Keratinocyte (primary cell): ENCODE data around the gene ACYP1. TPM values are rescaled to one million over a fixed set of nuclear protein-coding genes. Genes with fewer than 3 reads are reported as not detected.

Source experiments
- DNase-seq: peaks from one replicate; pipeline ENCODE4 v3.0.0-alpha.2; 2011; ENCODE audit warnings: low read depth, missing footprints, low spot score
- FAIRE-seq: peaks from 2 replicates; lab custom pipeline; 2011; peaks lifted over from hg19 to GRCh38; lab: Jason Lieb, UNC
- H2AFZ ChIP-seq: 2 replicates; pipeline ENCODE4 v1.6.0; 2012; ENCODE audit warnings: low read length, control low read depth, inconsistent platforms; ENCODE audit not compliant: control insufficient read depth
- H3K27ac ChIP-seq: 2 replicates; pipeline ENCODE4 v1.5.1; 2011; ENCODE audit warnings: low read length; ENCODE audit not compliant: control insufficient read depth, insufficient read depth
- H3K27me3 ChIP-seq: 3 replicates; pipeline ENCODE4 v1.6.0; 2011; ENCODE audit warnings: low read length; ENCODE audit not compliant: control insufficient read depth, insufficient read depth; ENCODE audit errors: extremely low read depth
- H3K36me3 ChIP-seq, 2 experiments: 2 replicates in 1 of 2; 3 replicates in 1 of 2; pipeline ENCODE4 v1.5.1; 2011; ENCODE audit warnings: low read length in 2 of 2, mild to moderate bottlenecking in 1 of 2; ENCODE audit not compliant: control insufficient read depth in 2 of 2, insufficient read depth in 2 of 2; ENCODE audit errors: extremely low read depth in 1 of 2
- H3K4me1 ChIP-seq: 3 replicates; pipeline ENCODE4 v1.5.1; 2011; ENCODE audit warnings: low read length; ENCODE audit not compliant: control insufficient read depth, insufficient read depth; ENCODE audit errors: extremely low read depth
- H3K4me2 ChIP-seq: 3 replicates; pipeline ENCODE4 v1.6.0; 2011; ENCODE audit warnings: low read depth, low read length; ENCODE audit not compliant: control insufficient read depth, insufficient read depth; ENCODE audit errors: extremely low read depth
- H3K4me3 ChIP-seq, 3 experiments: fragments of 200-600 bp in 1 of 3; sonication (generic) in 1 of 3; 2 replicates in 2 of 3; 3 replicates in 1 of 3; pipeline ENCODE4 v1.5.1; 2011 to 2016; ENCODE audit warnings: low read length in 3 of 3, mild to moderate bottlenecking in 3 of 3, control low read depth in 2 of 3, inconsistent platforms in 1 of 3, low read depth in 1 of 3, mixed read lengths in 1 of 3, mixed run types in 1 of 3, moderate library complexity in 1 of 3; ENCODE audit not compliant: control insufficient read depth in 2 of 3, insufficient read depth in 2 of 3; ENCODE audit errors: extremely low read depth in 1 of 3
- H3K79me2 ChIP-seq: 2 replicates; pipeline ENCODE4 v1.6.0; 2012; ENCODE audit warnings: low read length; ENCODE audit not compliant: control insufficient read depth, insufficient read depth
- H3K9ac ChIP-seq: 3 replicates; pipeline ENCODE4 v1.6.0; 2011; ENCODE audit warnings: low read length; ENCODE audit not compliant: control insufficient read depth, insufficient read depth; ENCODE audit errors: extremely low read depth
- H3K9me1 ChIP-seq: 3 replicates; pipeline ENCODE4 v1.6.0; 2011; ENCODE audit warnings: low read length; ENCODE audit not compliant: control insufficient read depth, insufficient read depth; ENCODE audit errors: extremely low read depth
- H3K9me3 ChIP-seq: 2 replicates; pipeline ENCODE4 v1.5.1; 2012; ENCODE audit warnings: low read depth, low read length; ENCODE audit not compliant: control insufficient read depth
- H4K20me1 ChIP-seq: 3 replicates; pipeline ENCODE4 v1.6.0; 2011; ENCODE audit warnings: low read length; ENCODE audit not compliant: control insufficient read depth, insufficient read depth; ENCODE audit errors: extremely low read depth
- EZH2 ChIP-seq: IDR thresholded peaks from one replicate; pipeline ENCODE4 v1.6.1; 2012; ENCODE audit warnings: inconsistent platforms, mild to moderate bottlenecking, low read length, moderate library complexity
- dilution Hi-C: fragments of 300-500 bp; cut with MboI; formaldehyde crosslinking; loops from one replicate; pipeline ENCODE4 v1.7.0; 2020; ENCODE audit warnings: low sequenced_read_pairs; ENCODE audit not compliant: extremely low pct_ligation_motif_present
- polyA plus RNA-seq, 5 experiments: library from polyadenylated mRNA; depleted of rRNA in 3 of 5; stranded (reverse) in 3 of 5; stranded (forward) in 1 of 5; unstranded in 1 of 5; fragments of >200 nt; gene quantifications; 1 replicate in 1 of 5; 2 replicates in 3 of 5; 3 replicates in 1 of 5; pipeline versions ENCODE4 v1.2.1 to v1.2.3, GENCODE V29; 2011 to 2012; ENCODE audit warnings: missing spikeins in 2 of 5, low read depth in 1 of 5, low replicate concordance in 1 of 5
- TF ChIP-seq, protein P1 (sequence below), 3 experiments: IDR thresholded peaks in 1 of 3; conservative IDR thresholded peaks in 1 of 3; optimal IDR thresholded peaks in 1 of 3; 2 replicates in 2 of 3; 3 replicates in 1 of 3; pipeline versions ENCODE3 to v1.5.1; 2011; ENCODE audit warnings: low read length in 3 of 3, mild to moderate bottlenecking in 3 of 3, moderate library complexity in 2 of 3, control low read depth in 1 of 3, inconsistent platforms in 1 of 3; ENCODE audit not compliant: insufficient read depth in 2 of 3; ENCODE audit errors: extremely low read depth in 1 of 3

ACYP1 gene
- polyA plus RNA-seq, 1 donor (not counting 4 experiments of a cell fraction or from before 2014, with no cell fraction given): 32.9 TPM

- Histone ChIP-seq H3K9me3 (no peaks in the 10 kb centered on the region), H4K20me1 (no peaks in the 10 kb centered on the region), H3K4me1 (no peaks in the 10 kb centered on the region), H3K36me3 (peaks cover 26 to 31% of the 10 kb centered on the region in 2 experiments), H3K27me3 (no peaks in the 10 kb centered on the region), H3K4me3 (no peak overlapping the region), H3K4me2 (no peak overlapping the region), H3K9ac (no peak overlapping the region), H3K79me2 (no peaks in the 10 kb centered on the region), H2AFZ (no peak overlapping the region), H3K9me1 (no peaks in the 10 kb centered on the region), H3K27ac (no peak overlapping the region)
- dilution Hi-C loops: no loop called here
- FAIRE-seq (no peak), DNase-seq (no peak)
- TF ChIP-seq EZH2: no peak
- TF ChIP-seq, protein P1, sequence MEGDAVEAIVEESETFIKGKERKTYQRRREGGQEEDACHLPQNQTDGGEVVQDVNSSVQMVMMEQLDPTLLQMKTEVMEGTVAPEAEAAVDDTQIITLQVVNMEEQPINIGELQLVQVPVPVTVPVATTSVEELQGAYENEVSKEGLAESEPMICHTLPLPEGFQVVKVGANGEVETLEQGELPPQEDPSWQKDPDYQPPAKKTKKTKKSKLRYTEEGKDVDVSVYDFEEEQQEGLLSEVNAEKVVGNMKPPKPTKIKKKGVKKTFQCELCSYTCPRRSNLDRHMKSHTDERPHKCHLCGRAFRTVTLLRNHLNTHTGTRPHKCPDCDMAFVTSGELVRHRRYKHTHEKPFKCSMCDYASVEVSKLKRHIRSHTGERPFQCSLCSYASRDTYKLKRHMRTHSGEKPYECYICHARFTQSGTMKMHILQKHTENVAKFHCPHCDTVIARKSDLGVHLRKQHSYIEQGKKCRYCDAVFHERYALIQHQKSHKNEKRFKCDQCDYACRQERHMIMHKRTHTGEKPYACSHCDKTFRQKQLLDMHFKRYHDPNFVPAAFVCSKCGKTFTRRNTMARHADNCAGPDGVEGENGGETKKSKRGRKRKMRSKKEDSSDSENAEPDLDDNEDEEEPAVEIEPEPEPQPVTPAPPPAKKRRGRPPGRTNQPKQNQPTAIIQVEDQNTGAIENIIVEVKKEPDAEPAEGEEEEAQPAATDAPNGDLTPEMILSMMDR (optimal IDR thresholded peaks at IDR 0.05 in 1 of 3, IDR thresholded peaks at IDR 0.05 in 1 of 3, conservative IDR thresholded peaks at IDR 0.05 in 1 of 3; ENCODE audit: extremely low read depth in 1 of 3, insufficient read depth in 2 of 3, low read length in 3 of 3): no peak
Measured at GRCh38 chr14:75018694-75019093, 45.1 kb downstream of the ACYP1 start.

DNA sequence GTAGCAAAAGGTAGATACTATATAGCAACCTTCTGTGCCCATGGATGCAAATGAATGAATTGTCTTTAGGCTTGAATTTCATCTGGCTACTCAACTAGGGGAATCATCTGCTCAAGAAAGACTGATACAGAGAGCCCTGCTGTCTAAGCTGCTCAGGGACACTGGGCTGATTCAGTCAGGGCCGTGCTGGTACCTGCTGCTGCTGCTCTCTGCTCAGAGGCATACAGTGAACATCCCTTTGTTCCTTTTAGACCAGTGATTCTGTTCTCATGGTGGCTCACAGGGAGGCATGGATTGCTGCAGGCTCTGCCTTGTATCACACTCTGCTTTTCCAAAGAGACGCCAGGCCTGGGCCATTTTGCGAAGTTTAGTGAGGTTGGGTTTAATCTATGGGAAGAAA lies 47.0 kb downstream of the ACYP1 start:
- H3K9ac ChIP-seq: no peak overlapping the region
- peaks cover 26 to 33% of the 10 kb centered on the region in 2 experiments for H3K36me3 ChIP-seq
- no peaks in the 10 kb centered on the region for H3K27me3 ChIP-seq
- H3K9me1 ChIP-seq: no peaks in the 10 kb centered on the region
- H2AFZ ChIP-seq: no peak overlapping the region
- no peak overlapping the region for H3K4me3 ChIP-seq
- dilution Hi-C loops: no loop called here
- no peak overlapping the region for H3K27ac ChIP-seq
- no peaks in the 10 kb centered on the region for H3K79me2 ChIP-seq
- DNase-seq: no peak
- H3K4me2 ChIP-seq: no peak overlapping the region
- H3K9me3 ChIP-seq: no peaks in the 10 kb centered on the region
- no peaks in the 10 kb centered on the region for H3K4me1 ChIP-seq
- FAIRE-seq: no peak
- no peaks in the 10 kb centered on the region for H4K20me1 ChIP-seq
- TF ChIP-seq, protein P1 (optimal IDR thresholded peaks at IDR 0.05 in 1 of 3, IDR thresholded peaks at IDR 0.05 in 1 of 3, conservative IDR thresholded peaks at IDR 0.05 in 1 of 3; ENCODE audit: extremely low read depth in 1 of 3, insufficient read depth in 2 of 3, low read length in 3 of 3): no peak
- TF ChIP-seq EZH2: no peak
